Measurements from ENCODE around the gene ZSCAN12. TPM values are rescaled to one million over a fixed set of nuclear protein-coding genes. Genes with fewer than 3 reads are reported as not detected.

ZSCAN12 gene
- total RNA-seq (2021) = 7.8 to 8.5 TPM (median 8.3 TPM) in 3 replicates
- Bru-seq, nascent RNA = percentile 94 among the genes with signal in this experiment
- long read RNA-seq, experiment 1, partial matches to known transcripts = 21 of 46 reads
- long read RNA-seq, experiment 1, other reads (novel, unspliced or antisense) = 25 of 46 reads
- long read RNA-seq, experiment 2, partial matches to known transcripts = 4 of 13 reads
- long read RNA-seq, experiment 2, other reads (novel, unspliced or antisense) = 8 of 13 reads
- long read RNA-seq, experiment 3, partial matches to known transcripts = 0 of 2 reads
- long read RNA-seq, experiment 3, other reads (novel, unspliced or antisense) = 1 of 2 reads

DNA sequence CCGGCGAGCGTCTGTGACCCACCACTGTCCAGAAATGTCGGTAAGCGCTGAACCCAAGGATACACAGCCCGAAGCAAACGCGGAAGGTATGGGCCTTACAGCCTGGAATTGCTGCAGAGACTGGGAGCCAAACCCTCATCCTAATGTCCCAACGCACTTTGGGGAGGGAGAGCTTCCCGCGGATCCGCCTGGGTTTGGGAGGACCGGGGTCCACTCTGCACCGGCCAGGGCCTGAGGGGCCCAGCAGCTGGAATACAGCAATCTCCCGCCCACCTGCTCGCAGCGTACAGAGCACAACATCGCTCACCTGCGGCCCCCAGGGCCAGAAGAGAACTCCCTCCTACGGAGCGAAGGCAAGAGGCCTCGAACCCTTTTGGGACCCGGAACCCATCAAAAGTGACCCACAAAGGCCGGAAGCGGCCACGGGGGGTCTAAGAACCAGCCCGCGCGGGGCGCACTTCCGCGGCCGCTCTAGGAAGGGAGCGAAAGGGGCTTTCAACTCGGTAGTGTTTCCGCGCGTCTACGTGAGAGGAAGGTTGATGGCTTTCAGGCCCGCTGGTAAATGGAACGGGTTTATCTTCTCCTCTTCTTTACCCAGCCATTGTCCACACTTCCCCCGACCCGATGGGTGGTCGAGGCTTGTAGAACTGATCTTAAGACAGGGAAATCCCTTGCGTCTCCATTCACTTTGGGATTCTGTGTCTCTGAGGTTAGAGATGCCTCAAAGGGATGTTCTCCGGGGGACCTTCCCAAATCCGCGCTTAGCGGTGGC, at the start of gene ZSCAN12:
Gene ZSCAN12, minus strand, starts transcription at position 398 of the 772 bp plus-strand sequence. CDS start 1,342 bp downstream, outside the sequence.
- Mint-ChIP-seq H3K9me3 (no peaks in the 10 kb centered on the region), H3K4me1 (peaks cover 23% of the 10 kb centered on the region), H3K36me3 (peaks cover 33% of the 10 kb centered on the region), H3K27ac (peak within 1 kb of the TSS; percentile 90), H3K27me3 (ENCODE audit: low read depth) (peaks cover 41% of the 10 kb centered on the region), H3K4me3 (peak within 1 kb of the TSS; percentile 90)
- CTCF ChIA-PET = interaction anchor here (1.1 to 1.7 kb wide), 4 partner anchors 14 to 143 kb away, joined by 4 to 15 read pairs (median 6); no protein-coding TSS in a partner anchor
- DNase-seq (ENCODE audit: low spot score) (peak; percentile 81), ATAC-seq (peak; percentile 76)
- POLR2A ChIA-PET = interaction anchor here (1.0 to 1.3 kb wide), 3 partner anchors 16 to 181 kb away, joined by 3 to 8 read pairs (median 3); no protein-coding TSS in a partner anchor
- TF ChIP-seq JAZF1 (CRISPR knock-in tag; IDR thresholded peaks at IDR 0.05) (no peak), ZNF317 (CRISPR knock-in tag; IDR thresholded peaks at IDR 0.05; ENCODE audit: borderline replicate concordance, low read depth) (no peak), TEAD1 (CRISPR knock-in tag; IDR thresholded peaks at IDR 0.05) (peak; percentile 75), FOXP1 (CRISPR knock-in tag; IDR thresholded peaks at IDR 0.05; ENCODE audit: borderline replicate concordance) (peak; percentile 63; the same call in 1 of the 2 replicates), JUN (CRISPR knock-in tag; IDR thresholded peaks at IDR 0.05) (no peak; the same call in 1 of the 2 replicates), NR3C1 (CRISPR knock-in tag; conservative IDR thresholded peaks at IDR 0.05; ENCODE audit: low read depth) (no peak), GABPB1 (CRISPR knock-in tag; IDR thresholded peaks at IDR 0.05) (peak; percentile 87), ZNF219 (CRISPR knock-in tag; IDR thresholded peaks at IDR 0.05; ENCODE audit: borderline replicate concordance) (no peak), SP1 (CRISPR knock-in tag; conservative IDR thresholded peaks at IDR 0.05) (peak; percentile 53; the same call in 1 of the 2 replicates), TP53 (CRISPR knock-in tag; IDR thresholded peaks at IDR 0.05) (no peak), HMGA2 (CRISPR knock-in tag; IDR thresholded peaks at IDR 0.05) (no peak), EMX1 (CRISPR knock-in tag; IDR thresholded peaks at IDR 0.05) (no peak), KAT7 (CRISPR knock-in tag; IDR thresholded peaks at IDR 0.05; ENCODE audit: borderline replicate concordance) (peak; percentile 85; the same call in 1 of the 2 replicates), ETV6 (CRISPR knock-in tag; IDR thresholded peaks at IDR 0.05) (peak; percentile 82), ELF4 (CRISPR knock-in tag; IDR thresholded peaks at IDR 0.05; ENCODE audit: low read depth) (no peak), TEAD4 (CRISPR knock-in tag; IDR thresholded peaks at IDR 0.05) (no peak), ZNF671 (CRISPR knock-in tag; IDR thresholded peaks at IDR 0.05) (no peak)
- TF ChIP-seq, protein P1, sequence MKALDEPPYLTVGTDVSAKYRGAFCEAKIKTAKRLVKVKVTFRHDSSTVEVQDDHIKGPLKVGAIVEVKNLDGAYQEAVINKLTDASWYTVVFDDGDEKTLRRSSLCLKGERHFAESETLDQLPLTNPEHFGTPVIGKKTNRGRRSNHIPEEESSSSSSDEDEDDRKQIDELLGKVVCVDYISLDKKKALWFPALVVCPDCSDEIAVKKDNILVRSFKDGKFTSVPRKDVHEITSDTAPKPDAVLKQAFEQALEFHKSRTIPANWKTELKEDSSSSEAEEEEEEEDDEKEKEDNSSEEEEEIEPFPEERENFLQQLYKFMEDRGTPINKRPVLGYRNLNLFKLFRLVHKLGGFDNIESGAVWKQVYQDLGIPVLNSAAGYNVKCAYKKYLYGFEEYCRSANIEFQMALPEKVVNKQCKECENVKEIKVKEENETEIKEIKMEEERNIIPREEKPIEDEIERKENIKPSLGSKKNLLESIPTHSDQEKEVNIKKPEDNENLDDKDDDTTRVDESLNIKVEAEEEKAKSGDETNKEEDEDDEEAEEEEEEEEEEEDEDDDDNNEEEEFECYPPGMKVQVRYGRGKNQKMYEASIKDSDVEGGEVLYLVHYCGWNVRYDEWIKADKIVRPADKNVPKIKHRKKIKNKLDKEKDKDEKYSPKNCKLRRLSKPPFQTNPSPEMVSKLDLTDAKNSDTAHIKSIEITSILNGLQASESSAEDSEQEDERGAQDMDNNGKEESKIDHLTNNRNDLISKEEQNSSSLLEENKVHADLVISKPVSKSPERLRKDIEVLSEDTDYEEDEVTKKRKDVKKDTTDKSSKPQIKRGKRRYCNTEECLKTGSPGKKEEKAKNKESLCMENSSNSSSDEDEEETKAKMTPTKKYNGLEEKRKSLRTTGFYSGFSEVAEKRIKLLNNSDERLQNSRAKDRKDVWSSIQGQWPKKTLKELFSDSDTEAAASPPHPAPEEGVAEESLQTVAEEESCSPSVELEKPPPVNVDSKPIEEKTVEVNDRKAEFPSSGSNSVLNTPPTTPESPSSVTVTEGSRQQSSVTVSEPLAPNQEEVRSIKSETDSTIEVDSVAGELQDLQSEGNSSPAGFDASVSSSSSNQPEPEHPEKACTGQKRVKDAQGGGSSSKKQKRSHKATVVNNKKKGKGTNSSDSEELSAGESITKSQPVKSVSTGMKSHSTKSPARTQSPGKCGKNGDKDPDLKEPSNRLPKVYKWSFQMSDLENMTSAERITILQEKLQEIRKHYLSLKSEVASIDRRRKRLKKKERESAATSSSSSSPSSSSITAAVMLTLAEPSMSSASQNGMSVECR (CRISPR knock-in tag; IDR thresholded peaks at IDR 0.05; ENCODE audit: borderline replicate concordance) = no peak; the same call in 1 of the 2 replicates
- TF ChIP-seq, protein P2, sequence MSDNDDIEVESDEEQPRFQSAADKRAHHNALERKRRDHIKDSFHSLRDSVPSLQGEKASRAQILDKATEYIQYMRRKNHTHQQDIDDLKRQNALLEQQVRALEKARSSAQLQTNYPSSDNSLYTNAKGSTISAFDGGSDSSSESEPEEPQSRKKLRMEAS (CRISPR knock-in tag; IDR thresholded peaks at IDR 0.05) = peak; percentile 88
- TF ChIP-seq, protein P3, sequence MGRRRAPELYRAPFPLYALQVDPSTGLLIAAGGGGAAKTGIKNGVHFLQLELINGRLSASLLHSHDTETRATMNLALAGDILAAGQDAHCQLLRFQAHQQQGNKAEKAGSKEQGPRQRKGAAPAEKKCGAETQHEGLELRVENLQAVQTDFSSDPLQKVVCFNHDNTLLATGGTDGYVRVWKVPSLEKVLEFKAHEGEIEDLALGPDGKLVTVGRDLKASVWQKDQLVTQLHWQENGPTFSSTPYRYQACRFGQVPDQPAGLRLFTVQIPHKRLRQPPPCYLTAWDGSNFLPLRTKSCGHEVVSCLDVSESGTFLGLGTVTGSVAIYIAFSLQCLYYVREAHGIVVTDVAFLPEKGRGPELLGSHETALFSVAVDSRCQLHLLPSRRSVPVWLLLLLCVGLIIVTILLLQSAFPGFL (CRISPR knock-in tag; IDR thresholded peaks at IDR 0.05; ENCODE audit: borderline replicate concordance) = no peak
- TF ChIP-seq, protein P4, sequence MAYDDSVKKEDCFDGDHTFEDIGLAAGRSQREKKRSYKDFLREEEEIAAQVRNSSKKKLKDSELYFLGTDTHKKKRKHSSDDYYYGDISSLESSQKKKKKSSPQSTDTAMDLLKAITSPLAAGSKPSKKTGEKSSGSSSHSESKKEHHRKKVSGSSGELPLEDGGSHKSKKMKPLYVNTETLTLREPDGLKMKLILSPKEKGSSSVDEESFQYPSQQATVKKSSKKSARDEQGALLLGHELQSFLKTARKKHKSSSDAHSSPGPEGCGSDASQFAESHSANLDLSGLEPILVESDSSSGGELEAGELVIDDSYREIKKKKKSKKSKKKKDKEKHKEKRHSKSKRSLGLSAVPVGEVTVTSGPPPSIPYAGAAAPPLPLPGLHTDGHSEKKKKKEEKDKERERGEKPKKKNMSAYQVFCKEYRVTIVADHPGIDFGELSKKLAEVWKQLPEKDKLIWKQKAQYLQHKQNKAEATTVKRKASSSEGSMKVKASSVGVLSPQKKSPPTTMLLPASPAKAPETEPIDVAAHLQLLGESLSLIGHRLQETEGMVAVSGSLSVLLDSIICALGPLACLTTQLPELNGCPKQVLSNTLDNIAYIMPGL (CRISPR knock-in tag; IDR thresholded peaks at IDR 0.05) = peak; percentile 86; the same call in 1 of the 2 replicates
- TF ChIP-seq, protein P5, sequence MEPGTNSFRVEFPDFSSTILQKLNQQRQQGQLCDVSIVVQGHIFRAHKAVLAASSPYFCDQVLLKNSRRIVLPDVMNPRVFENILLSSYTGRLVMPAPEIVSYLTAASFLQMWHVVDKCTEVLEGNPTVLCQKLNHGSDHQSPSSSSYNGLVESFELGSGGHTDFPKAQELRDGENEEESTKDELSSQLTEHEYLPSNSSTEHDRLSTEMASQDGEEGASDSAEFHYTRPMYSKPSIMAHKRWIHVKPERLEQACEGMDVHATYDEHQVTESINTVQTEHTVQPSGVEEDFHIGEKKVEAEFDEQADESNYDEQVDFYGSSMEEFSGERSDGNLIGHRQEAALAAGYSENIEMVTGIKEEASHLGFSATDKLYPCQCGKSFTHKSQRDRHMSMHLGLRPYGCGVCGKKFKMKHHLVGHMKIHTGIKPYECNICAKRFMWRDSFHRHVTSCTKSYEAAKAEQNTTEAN (CRISPR knock-in tag; IDR thresholded peaks at IDR 0.05) = no peak
- TF ChIP-seq, protein P6, sequence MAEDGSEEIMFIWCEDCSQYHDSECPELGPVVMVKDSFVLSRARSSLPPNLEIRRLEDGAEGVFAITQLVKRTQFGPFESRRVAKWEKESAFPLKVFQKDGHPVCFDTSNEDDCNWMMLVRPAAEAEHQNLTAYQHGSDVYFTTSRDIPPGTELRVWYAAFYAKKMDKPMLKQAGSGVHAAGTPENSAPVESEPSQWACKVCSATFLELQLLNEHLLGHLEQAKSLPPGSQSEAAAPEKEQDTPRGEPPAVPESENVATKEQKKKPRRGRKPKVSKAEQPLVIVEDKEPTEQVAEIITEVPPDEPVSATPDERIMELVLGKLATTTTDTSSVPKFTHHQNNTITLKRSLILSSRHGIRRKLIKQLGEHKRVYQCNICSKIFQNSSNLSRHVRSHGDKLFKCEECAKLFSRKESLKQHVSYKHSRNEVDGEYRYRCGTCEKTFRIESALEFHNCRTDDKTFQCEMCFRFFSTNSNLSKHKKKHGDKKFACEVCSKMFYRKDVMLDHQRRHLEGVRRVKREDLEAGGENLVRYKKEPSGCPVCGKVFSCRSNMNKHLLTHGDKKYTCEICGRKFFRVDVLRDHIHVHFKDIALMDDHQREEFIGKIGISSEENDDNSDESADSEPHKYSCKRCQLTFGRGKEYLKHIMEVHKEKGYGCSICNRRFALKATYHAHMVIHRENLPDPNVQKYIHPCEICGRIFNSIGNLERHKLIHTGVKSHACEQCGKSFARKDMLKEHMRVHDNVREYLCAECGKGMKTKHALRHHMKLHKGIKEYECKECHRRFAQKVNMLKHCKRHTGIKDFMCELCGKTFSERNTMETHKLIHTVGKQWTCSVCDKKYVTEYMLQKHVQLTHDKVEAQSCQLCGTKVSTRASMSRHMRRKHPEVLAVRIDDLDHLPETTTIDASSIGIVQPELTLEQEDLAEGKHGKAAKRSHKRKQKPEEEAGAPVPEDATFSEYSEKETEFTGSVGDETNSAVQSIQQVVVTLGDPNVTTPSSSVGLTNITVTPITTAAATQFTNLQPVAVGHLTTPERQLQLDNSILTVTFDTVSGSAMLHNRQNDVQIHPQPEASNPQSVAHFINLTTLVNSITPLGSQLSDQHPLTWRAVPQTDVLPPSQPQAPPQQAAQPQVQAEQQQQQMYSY (CRISPR knock-in tag; IDR thresholded peaks at IDR 0.05) = no peak
